GM21515 (cell line): Measurements from ENCODE around the gene SAMHD1.
A peak's percentile ranks its signal among the peaks of the same experiment; 100 is the strongest.
"Not testable (repeated sequence)": the region's sequence is repeated elsewhere in the genome, so short reads cannot be mapped to it uniquely, and the experiment has no call there.

Source experiments
- ATAC-seq: cut with Tn5 transposase; IDR thresholded peaks from one replicate; pipeline ENCODE4 v1.9.1; 2021; ENCODE audit not compliant: unreplicated experiment

The SAMHD1 gene

DNA sequence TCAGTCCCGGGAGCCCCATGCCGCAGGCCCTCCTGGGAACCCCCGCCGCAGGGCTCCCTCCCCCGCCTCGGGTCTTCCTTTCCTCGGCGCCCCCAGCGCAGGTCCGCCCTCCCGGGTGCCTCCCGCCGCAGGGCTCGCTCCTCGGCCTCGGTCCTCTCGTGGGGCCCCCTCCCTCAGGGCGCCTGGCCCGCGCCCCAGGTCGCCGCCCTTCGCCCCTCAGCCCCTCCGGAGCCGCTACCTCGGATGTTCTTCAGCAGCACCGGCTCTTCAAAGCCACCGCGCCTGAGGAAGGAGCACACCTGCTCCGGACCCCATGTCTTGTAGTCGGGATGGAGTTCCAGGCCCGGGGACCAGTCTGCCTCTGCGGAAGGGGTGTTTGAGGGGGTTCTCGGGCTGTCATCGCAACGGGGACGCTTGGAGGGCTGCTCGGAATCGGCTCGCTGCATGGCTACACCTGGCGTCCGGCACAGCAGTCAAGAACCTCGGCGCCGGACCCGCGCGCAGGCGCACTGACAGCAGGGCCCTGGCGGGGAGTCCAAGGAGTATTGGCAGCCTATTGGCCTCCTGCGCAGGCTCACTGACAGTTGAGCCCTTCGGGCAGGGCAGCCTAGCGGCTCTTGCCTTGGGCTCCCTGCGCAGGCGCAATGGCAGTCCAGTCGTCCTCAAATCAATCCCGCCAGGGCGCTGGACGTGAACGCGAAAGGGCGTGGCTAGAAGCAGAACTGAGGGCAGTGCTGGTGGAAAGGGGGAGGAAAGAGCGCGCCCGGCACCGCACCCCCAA is at the start of gene SAMHD1:
SAMHD1 (minus strand) TSS at position 511 of the 781 bp plus-strand sequence; CDS start at position 446, 65 bp downstream.
- ATAC-seq, result peak; percentile 86

DNA sequence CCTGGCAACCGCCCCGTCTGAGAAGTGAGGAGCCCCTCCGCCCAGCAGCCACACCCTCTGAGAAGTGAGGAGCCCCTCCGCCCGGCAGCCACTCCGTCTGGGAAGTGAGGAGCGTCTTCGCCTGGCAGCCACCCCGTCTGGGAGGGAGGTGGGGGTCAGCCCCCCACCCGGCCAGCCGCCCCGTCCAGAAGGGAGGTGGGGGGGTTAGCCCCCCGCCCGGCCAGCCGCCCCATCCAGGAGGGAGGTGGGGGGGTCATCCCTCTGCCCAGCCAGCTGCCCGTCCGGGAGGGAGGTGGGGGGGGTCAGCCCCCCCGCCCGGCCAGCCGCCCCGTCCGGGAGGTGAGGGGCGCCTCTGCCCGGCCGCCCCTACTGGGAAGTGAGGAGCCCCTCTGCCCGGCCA is 48.7 kb upstream of the SAMHD1 start:
- ATAC-seq, result not testable (repeated sequence)

DNA sequence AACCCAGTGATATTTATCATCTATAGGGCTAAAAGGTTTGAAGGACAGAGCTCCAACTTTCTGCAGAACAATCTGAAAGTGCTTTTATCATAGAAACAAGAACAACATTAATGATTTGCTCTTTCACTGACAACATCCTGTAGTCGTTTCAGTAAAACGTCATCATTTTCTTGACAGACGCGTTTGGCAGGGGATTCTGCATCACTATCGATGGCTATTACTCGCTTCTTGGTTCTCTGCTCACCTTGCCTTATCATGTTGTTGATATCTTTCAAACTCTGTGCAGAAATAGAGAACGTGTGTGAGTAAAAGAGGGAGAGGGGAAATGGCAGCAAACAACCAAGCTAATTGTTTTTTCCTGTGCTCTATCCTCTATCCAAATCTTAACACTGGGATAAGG is 47.1 kb upstream of the SAMHD1 start:
- no peak for ATAC-seq

DNA sequence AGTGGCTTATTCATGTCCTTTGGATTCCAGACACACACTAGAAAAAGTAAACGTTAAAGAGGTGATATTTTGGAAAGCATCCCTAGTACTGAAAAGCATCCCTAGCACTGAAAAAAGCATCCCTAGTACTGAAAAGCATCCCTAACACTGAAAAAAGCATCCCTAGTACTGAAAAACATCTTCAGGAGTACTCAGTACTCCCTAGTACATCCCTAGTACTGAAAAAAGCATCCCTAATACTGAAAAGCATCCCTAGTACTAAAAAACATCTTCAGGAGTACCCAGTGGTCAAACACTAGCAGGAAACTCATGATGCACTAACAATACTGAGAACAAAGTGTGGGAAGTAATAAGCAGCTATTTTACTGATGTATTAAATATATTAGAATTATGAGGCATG is 45.6 kb upstream of the SAMHD1 start:
- no peak for ATAC-seq

DNA sequence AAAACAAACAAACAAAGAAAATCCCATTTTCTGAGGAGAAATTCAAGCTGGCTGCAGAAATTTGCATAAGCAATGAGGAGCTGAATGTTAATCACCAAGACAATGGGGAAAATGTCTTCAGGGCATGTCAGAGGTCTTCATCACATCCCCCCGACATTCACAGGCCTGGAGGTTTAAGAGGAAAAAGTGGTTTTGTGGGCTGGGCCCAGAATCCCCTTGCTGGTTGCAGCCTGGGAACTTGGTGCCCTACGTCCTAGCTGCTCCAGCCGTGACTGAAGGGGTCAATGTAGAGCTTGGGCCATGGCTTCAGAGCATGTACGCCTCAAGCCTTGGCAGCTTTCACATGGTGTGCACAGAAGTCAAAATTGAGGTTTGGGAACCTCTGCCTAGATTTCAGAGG is 42.7 kb upstream of the SAMHD1 start:
- not testable (repeated sequence) for ATAC-seq

DNA sequence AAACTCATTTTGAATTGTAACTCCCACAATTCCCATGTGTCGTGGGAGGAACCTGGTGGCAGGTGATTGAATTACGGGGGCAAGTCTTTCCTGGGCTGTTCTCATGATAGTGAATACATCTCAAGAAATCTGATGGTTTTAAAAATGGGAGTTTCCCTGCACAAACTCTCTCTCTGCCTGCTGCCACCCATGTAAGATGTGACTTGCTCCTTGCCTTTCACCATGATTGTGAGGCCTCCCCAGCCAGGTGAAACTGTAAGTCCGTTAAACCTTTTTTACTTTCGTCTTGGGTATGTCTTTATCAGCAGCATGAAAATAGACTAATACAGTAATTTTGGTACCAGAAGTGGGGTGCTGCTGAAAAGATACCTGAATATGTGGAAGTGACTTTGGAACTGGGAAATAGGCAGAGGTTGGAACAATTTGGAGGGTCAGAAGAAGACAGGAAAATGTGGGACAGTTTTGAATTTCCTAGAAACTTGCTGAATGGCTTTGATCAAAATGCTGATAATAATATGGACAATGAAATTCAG is 41.4 kb upstream of the SAMHD1 start:
- no peak for ATAC-seq

DNA sequence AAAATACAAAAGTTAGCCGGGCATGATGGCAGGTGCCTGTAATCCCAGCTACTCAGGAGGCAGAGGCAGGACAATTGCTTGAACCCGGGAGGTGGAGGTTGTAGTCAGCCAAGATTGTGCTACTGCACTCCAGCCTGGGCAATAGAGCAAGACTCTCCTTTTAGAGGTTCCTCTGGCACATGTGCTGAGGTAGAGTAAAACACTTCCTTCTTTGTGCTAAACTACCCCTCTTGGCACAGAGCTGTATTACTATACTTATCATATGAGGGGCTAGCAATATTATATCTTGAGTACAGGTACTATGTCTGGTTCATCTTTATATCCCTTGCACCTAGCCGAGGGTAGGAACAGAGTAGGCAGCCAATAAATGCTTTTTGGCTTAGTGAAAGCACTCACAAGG is 40.2 kb upstream of the SAMHD1 start:
- no peak for ATAC-seq

DNA sequence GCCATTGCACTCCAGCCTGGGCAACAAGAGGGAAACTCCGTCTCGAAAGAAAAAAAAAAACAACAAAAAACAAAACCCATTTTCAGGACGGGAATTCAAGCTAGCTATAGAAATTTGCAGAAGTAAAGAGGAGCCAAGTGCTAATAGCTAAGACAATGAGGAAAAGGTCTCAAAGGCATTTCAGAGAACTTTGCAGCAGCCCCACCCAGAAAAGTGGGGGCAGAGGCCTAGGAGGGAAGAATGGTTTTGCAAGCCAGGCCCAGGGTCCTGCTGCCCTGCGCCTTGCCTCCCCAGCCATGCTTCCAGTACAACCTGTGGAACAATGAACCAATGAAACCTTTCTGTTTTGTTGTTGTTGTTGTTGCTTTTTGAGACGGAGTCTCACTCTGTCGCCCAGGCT is 38.3 kb upstream of the SAMHD1 start:
- no peak for ATAC-seq

DNA sequence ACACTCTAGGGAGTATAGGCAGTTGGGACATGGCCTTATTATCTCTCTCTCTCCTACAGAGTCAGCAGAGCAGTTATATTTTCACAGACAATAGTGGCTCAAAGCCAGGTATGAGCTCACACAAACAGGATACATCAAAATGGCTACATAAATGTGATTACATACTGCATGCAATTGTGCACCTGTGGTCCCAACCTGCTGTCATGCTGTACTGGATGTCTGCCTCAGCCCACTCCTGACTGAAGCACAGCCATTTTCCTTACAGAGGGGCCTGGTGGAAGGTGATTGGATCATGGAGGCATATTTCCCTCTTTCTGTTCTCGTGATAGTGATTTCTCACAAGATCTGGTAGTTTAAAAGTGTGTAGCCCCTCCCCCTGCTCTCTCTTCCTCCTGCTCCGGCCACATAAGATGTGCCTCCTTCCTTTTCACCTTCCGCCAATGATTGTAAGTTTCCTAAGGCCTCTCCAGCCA is 37.0 kb upstream of the SAMHD1 start:
- no peak for ATAC-seq

DNA sequence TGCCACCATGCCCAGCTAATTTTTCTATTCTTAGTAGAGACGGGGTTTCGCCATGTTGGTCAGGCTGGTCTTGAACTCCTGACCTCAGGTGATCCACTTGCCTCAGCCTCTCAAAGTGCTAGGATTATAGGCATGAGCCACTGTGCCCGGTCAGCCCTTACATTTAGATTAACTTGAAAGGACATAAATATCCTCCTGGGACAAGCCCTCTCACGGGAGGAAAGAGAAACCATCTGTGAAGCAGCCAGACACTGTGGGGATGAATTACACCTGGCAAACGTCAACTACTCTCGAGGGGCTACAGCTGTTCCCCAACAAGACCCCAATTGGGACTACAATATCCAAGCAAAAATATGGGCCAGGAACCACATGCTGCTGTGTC is 32.7 kb upstream of the SAMHD1 start:
- no peak for ATAC-seq

DNA sequence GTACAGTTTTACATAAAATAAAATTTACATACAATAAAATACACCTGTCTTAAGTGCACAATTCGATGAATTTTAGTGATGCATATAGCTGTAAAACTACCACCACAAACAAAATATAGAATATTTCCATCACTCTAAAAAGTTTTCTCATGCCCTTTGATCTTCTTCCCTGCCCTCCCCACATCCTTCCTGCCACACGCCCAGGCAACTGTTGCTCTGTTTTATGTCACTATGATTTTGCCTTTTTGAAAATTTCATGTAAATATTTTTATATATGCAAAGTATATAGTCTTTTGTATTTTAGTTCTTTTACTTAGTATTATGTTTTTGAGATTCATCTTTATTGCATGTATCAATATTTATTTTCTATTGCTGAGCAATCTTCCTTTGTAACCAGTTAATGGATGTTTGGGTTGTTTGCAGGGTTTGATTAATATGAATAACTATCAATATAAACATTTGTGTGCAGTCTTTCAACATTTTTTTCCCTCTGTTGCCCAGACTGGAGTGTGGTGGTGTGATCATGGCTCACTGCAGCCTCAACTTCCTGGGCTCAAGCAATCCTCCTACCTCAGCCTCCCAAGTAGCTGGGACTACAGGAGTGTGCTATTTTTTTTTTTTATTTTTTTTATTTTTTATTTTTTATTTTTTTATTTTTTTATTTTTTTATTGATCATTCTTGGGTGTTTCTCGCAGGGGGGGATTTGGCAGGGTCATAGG is 23.8 kb upstream of the SAMHD1 start:
- ATAC-seq, result no peak

DNA sequence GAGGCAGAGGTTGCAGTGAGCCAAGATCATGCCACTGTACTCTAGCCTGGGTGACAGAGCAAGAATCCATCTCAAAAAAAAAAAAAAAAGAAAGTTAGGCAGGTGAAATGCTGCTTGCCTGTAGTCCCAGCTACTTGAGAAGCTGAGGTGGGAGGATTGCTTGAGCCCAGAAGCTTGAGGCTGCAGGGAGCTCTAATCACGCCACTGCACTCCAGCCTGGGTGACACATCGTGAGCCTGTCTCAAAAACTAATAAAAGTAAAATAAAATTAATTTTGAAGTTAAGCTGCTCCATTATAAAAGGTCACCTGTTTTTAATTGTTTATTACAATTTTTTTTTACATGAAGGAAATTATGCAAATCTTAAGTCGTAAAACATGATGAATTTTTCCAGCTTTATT is 23.2 kb upstream of the SAMHD1 start:
- ATAC-seq, result no peak

DNA sequence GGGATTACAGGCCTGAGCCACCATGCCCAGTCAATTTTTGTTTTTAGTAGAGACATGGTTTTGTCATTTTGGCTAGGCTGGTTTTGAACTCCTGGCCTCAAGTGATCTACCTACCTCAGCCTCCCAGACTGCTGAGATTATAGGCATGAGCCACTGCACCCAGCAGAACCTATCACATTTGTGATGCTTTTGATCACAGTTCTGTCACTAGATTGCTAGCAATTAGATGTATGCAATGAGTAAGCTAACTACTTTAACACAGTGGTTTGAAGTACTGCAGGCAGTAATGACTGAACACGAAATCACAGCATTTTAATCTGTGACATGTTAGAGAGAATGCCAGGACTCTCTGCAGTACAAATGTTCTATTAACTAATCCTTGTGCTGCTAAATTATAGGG is 19.6 kb upstream of the SAMHD1 start:
- no peak for ATAC-seq

DNA sequence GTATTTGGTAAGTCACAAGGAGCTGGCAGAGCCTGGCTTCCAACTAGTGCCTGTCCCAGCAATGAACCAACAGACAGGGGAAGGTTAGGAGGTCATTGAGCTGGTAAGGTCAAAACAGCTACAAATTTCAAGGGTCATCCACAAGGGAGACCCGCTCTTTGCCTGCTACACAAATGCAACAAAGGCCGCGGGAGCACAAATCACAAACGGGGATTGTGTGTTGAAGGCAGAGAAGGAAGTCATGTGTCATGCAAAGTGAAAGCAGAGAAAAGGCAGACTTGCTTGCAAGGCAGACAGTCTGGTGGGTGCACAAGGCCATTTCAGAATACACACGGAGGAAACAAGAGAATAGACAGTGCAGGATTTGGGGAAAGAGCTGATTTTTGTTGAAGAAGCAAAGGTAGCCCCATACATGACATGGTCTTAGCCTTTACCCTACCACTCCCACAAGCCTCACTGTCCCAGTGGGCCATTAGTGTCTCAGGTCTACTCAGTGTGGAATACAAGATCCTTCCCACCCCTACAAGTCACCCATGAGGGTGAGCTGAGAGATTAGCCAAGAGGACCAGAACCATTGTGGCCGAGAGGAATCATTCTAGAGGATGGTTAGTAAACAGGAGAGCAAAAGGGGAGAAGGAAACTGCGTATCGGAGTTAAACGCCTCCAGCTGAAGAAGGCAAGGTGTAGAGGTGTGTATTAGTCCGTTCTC is 18.1 kb upstream of the SAMHD1 start:
- ATAC-seq, result no peak

DNA sequence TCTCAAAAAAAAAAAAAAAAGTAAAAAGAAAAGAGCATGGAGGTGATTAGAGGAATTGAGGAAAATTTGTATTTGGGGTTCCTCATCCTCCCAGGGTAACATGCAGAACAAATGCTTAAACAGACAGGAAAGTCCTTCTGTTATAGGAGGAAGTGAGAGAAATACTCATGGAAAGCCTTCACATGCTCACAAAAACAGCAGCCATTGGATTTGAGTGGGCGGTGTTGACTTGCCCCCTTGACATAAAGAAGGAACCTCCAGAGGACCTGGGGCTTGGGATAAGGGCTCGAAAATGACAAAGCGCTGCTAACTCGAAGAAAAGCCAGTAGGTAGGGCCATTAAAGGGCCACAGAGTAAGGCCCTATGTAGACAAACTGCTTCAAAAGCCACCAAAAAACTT is 17.5 kb upstream of the SAMHD1 start:
- ATAC-seq, result no peak

DNA sequence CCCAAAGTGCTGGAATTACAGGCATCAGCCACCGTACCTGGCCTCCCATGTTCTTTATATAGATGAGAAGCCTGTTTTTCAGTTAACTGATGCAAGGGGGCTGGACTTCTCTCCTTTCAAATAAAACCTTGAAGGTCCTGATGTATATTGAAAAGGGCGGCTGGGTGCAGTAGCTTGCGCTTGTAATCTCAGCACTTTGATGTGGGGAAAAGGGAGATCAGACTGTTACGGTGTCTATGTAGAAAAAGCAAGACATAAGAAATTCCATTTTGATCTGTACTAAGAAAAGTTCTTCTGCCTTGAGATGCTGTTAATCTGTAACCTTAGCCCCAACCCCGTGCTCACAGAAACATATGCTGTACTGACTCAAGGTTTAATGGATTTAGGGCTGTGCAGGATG is 16.1 kb upstream of the SAMHD1 start:
- ATAC-seq, result no peak

DNA sequence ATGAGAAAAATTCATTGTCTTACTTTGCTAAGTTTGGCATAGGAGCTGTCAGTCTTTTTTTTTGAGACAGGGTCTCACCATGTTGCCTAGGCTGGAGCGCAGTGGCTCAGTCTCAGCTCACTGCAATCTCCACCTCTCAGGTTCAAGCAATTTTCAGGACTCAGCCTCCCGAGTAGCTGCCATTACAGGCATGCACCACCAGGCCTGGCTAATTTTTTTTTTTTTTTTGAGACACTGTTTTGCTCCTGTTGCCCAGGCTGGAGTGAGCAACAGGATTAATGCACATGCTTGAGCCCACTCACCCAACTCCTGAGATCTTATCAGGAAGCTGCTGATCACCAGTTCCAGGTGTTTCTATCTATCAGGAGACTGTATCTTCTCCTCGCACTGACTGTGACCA is 15.5 kb upstream of the SAMHD1 start:
- not testable (repeated sequence) for ATAC-seq

DNA sequence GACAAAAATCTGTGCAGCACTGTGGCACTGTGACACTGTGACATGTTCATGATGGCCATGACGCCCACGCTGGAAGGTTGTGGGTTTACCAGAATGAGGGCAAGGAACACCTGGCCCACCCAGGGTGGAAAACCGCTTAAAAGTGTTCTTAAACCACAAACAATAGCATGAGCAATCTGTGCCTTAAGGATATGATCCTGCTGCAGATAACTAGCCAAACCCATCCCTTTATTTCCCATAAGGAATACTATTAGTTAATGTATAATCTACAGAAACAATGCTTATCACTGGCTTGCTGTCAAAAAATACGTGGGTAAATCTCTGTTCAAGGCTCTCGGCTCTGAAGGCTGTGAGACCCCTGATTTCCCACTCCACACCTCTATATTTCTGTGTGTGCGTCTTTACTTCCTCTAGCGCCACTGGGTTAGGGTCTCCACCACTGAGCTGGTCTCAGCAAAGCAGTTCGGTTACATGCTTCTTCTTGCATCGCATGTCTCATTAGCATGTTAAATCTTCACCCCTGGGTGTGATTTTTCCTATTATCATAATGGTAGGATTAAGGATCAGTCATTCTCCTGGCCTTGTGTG is 10.9 kb upstream of the SAMHD1 start:
- not testable (repeated sequence) for ATAC-seq

DNA sequence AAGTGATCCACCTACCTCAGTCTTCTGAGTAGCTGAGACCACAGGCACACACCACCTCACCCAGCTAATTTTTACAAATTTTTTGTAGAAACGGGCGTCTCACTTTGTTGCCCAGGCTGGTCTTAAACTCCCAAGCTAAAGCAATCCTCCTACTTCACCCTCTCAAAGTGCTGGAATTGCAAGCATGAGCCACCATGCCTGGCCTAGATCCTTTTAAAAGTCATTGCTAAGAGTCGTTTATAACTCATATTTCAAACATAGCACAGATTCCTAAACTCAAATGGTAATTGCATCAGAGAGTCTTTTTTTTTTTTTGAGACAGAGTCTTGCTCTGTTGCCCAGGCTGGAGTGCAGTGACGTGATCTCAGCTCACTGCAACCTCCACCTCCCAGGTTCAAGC is 7.7 kb upstream of the SAMHD1 start:
- no peak for ATAC-seq

DNA sequence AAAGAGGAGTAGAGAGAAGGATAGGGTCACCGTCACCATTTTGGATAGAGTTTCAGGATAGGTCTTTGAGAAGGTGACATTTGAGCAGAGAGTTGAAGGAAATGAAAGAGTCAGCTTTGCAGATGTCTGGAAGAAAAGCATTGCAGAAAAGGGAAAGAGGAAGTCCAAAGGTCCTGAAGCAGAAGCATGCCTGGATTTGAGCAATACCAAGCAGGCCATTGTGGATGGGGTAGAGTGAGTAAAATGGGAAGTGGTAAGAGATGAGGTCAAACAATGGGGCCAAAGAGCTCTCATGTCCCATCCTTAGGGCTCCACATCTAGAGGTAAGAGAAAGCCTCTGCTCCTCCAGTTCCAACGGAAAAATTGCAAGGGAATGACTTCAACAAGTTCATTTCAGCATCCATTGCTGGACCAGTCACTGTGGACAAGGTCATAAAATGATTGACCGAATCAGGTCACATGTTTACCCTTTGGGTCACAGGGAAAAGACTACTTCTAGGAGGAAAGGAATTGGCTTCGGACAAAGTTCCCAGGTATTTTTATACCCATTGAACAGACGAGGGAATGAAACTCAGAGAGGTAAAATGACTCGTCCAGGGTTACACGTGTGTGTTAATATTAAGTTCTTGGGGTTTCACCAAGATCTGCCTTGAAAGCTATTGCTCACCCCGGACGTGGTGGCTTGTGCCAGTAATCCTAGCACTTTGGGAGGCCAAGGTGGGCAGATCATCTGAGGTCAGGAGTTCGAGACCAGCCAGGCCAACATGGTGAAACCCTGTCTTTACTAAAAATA is 6.6 kb upstream of the SAMHD1 start:
- ATAC-seq, result no peak
